ENCODE results near the gene ZP1. TPM values are rescaled to one million over a fixed set of nuclear protein-coding genes. Genes with fewer than 3 reads are reported as not detected.

ZP1 gene
- total and polyA plus RNA-seq, 2 experiments from 2014 or later, result not detected

- TF ChIP-seq STAT1 (IDR thresholded peaks at IDR 0.05; ENCODE audit: unreplicated experiment) (no peak), ETS1 (IDR thresholded peaks at IDR 0.05) (no peak), ZNF331 (CRISPR knock-in tag; IDR thresholded peaks at IDR 0.05; ENCODE audit: low read depth) (no peak), EZH2 (IDR thresholded peaks at IDR 0.05; ENCODE audit: low read depth, unreplicated experiment) (no peak), EZH2phosphoT487 (IDR thresholded peaks at IDR 0.05; ENCODE audit: unreplicated experiment) (no peak), CREB1 (CRISPR knock-in tag; IDR thresholded peaks at IDR 0.05; ENCODE audit: low read depth) (no peak)
Measured at GRCh38 chr11:60878245-60879101, 11.1 kb downstream of the ZP1 start (continued).

- Histone ChIP-seq H3K4me2 (no peak overlapping the region), H2AFZ (no peak overlapping the region), H4K20me1 (replicated peaks; ENCODE audit: insufficient read depth) (no peaks in the 10 kb centered on the region; the same call in 1 of the 2 replicates), H3K36me3 (ENCODE audit: insufficient read depth) (no peaks in the 10 kb centered on the region), H3K4me1 (ENCODE audit: insufficient read depth) (no peaks in the 10 kb centered on the region), H3K27ac (ENCODE audit: low read depth) (no peak overlapping the region), H3K9me2 (ENCODE audit: insufficient read depth) (no peaks in the 10 kb centered on the region), H3F3A (replicated peaks; ENCODE audit: low read depth) (no peaks in the 10 kb centered on the region), H3K79me2 (replicated peaks; ENCODE audit: insufficient read depth) (no peaks in the 10 kb centered on the region), H3K4me3 (no peak overlapping the region), H3K27me3 (ENCODE audit: insufficient read depth) (no peaks in the 10 kb centered on the region)
- DNase-seq (ENCODE audit: low spot score) (no peak), ATAC-seq (no peak)
- Mint-ChIP-seq H3K4me3 (no peak overlapping the region), H3K4me1 (no peaks in the 10 kb centered on the region), H3K36me3 (ENCODE audit: low read depth) (no peaks in the 10 kb centered on the region; the same call in 2 of the 3 replicates), H3K9me3 (no peaks in the 10 kb centered on the region), H3K27ac (no peak overlapping the region), H3K27me3 (ENCODE audit: insufficient read depth, low read depth, poor library complexity) (no peaks in the 10 kb centered on the region)
- TF ChIP-seq CREB1 (CRISPR knock-in tag; IDR thresholded peaks at IDR 0.05; ENCODE audit: low read depth) (no peak), ZNF462 (CRISPR knock-in tag; IDR thresholded peaks at IDR 0.05) (no peak), JUNB (IDR thresholded peaks at IDR 0.05; ENCODE audit: unreplicated experiment) (no peak), NANOG (IDR thresholded peaks at IDR 0.05; ENCODE audit: borderline replicate concordance) (no peak), CTCF (conservative IDR thresholded peaks at IDR 0.05; ENCODE audit: low read depth in 2 of 2) (no peak), REST (IDR thresholded peaks at IDR 0.05; ENCODE audit: unreplicated experiment) (no peak), POLR2AphosphoS5 (IDR thresholded peaks at IDR 0.05; ENCODE audit: low read depth) (no peak), EZH2phosphoT487 (IDR thresholded peaks at IDR 0.05; ENCODE audit: unreplicated experiment) (no peak)
Measured at GRCh38 chr11:60879104-60879503, 11.8 kb downstream of the ZP1 start.

Data from GM23338 (cell line).